ENCODE data around the gene AMACR. TPM values are rescaled to one million over a fixed set of nuclear protein-coding genes. Genes with fewer than 3 reads are reported as not detected.
"Not testable (repeated sequence)": the region's sequence is repeated elsewhere in the genome, so short reads cannot be mapped to it uniquely, and the experiment has no call there.

Gene AMACR
- total and polyA plus RNA-seq, 10 of the 15 experiments (the other 5 are each of a cell fraction or from before 2014, with no cell fraction given): 2.6 to 20.4 (median 10.4) TPM

GRCh38 chr5:34011536-34011935 is 3.7 kb upstream of the AMACR start:
- ChIA-PET POLR2A (no interaction called here), RAD21 (ENCODE audit: unreplicated experiment) (no interaction called here), CTCF (interaction anchor here (0.6 to 2.0 kb wide), 3 partner anchors 10 to 1001 kb away, joined by 3 to 5 read pairs (median 4); no protein-coding TSS in a partner anchor), SMC1A (ENCODE audit: uncharacterized antibody, unreplicated experiment) (interaction anchor here (0.8 kb wide), 1 partner anchor 9 kb away, joined by 3 read pairs; no protein-coding TSS in a partner anchor)
- Histone ChIP-seq H3K4me3 (no peak overlapping the region), H3K4me2 (ENCODE audit: control insufficient read depth, insufficient read depth) (no peak overlapping the region), H3K36me3 (ENCODE audit: control insufficient read depth in 2 of 2, insufficient read depth in 2 of 2, low read length in 1 of 2) (no peaks in the 10 kb centered on the region), H3K27ac (ENCODE audit: control insufficient read depth, insufficient read depth) (no peak overlapping the region), H3K9me3 (replicated peaks; ENCODE audit: control insufficient read depth, insufficient read depth, low read length) (no peaks in the 10 kb centered on the region), H3K79me2 (ENCODE audit: control insufficient read depth, insufficient read depth, low read length) (peaks cover 2% of the 10 kb centered on the region), H3K9ac (ENCODE audit: control insufficient read depth, insufficient read depth, low read length) (no peak overlapping the region), H3K4me1 (ENCODE audit: control insufficient read depth, insufficient read depth, low read length) (peaks cover 4% of the 10 kb centered on the region; the same call in 1 of the 2 replicates), H3K27me3 (replicated peaks in 1 of 2; ENCODE audit: control insufficient read depth in 2 of 2, insufficient read depth in 2 of 2, low read length in 1 of 2) (no peaks in the 10 kb centered on the region), H4K20me1 (ENCODE audit: control insufficient read depth, insufficient read depth) (no peaks in the 10 kb centered on the region), H2AFZ (ENCODE audit: control insufficient read depth, low read depth, low read length) (no peak overlapping the region)
- intact Hi-C loops (cut with micrococcal nuclease; ENCODE audit: unreplicated experiment): no loop called here
- TF ChIP-seq SRF (IDR thresholded peaks at IDR 0.05; ENCODE audit: low read depth in 2 of 2, low read length in 2 of 2): no peak
- no peak for TF ChIP-seq ZNF622 (IDR thresholded peaks at IDR 0.05)
- no peak for TF ChIP-seq RFX5 (IDR thresholded peaks at IDR 0.05; ENCODE audit: low read depth, low read length)
- no peak for TF ChIP-seq ZNF207 (IDR thresholded peaks at IDR 0.05; ENCODE audit: borderline replicate concordance)
- no peak for TF ChIP-seq MYC (IDR thresholded peaks at IDR 0.05; ENCODE audit: insufficient read depth, insufficient read length, insufficient replicate concordance, low read length, severe bottlenecking)
- TF ChIP-seq ZZZ3 (IDR thresholded peaks at IDR 0.05; ENCODE audit: control insufficient read depth, insufficient read length, low read depth): no peak
- TF ChIP-seq IKZF1 (conservative IDR thresholded peaks at IDR 0.05): no peak
- no peak for TF ChIP-seq MYB (IDR thresholded peaks at IDR 0.05; ENCODE audit: borderline replicate concordance, low read depth, low read length)
- TF ChIP-seq SMAD5 (IDR thresholded peaks at IDR 0.05; ENCODE audit: low read depth): no peak
- TF ChIP-seq NR2C2 (IDR thresholded peaks at IDR 0.05; ENCODE audit: borderline replicate concordance, control insufficient read depth, insufficient read length, low read depth): no peak
- TF ChIP-seq USF1 (IDR thresholded peaks at IDR 0.05; ENCODE audit: borderline replicate concordance, extremely low read length, insufficient read depth, low read depth, low read length): no peak
- no TSS peak for BruUV-seq (replicated peaks)
- 72% methylated on average over 4 of the region's 4 CpGs for WGBS (ENCODE audit: insufficient coverage, insufficient replicate concordance, low lambda C conversion rate, missing lambda C conversion rate)
- ATAC-seq (no peak), DNase-seq (ENCODE audit: low read depth, low spot score) (no peak), FAIRE-seq (no peak)
- in situ Hi-C loops (cut with MboI): loop anchor here (25.0 kb wide), 1 partner anchor 901 kb away; the partner anchor contains the start of genes BRIX1 and RAD1

GRCh38 chr5:34010146-34010545 is 2.3 kb upstream of the AMACR start:
- H3K9me3 ChIP-seq (replicated peaks; ENCODE audit: control insufficient read depth, insufficient read depth, low read length); H3K79me2 ChIP-seq (ENCODE audit: control insufficient read depth, insufficient read depth, low read length); H3K4me2 ChIP-seq (ENCODE audit: control insufficient read depth, insufficient read depth); RAD21 ChIA-PET (ENCODE audit: unreplicated experiment); H3K27ac ChIP-seq (ENCODE audit: control insufficient read depth, insufficient read depth); H4K20me1 ChIP-seq (ENCODE audit: control insufficient read depth, insufficient read depth); POLR2A ChIA-PET; H3K27me3 ChIP-seq (replicated peaks in 1 of 2; ENCODE audit: control insufficient read depth in 2 of 2, insufficient read depth in 2 of 2, low read length in 1 of 2); H3K4me3 ChIP-seq; H2AFZ ChIP-seq (ENCODE audit: control insufficient read depth, low read depth, low read length); H3K4me1 ChIP-seq (ENCODE audit: control insufficient read depth, insufficient read depth, low read length); BruUV-seq (replicated peaks); ATAC-seq; H3K36me3 ChIP-seq (ENCODE audit: control insufficient read depth in 2 of 2, insufficient read depth in 2 of 2, low read length in 1 of 2); intact Hi-C loops (cut with micrococcal nuclease; ENCODE audit: unreplicated experiment); SMC1A ChIA-PET (ENCODE audit: uncharacterized antibody, unreplicated experiment); FAIRE-seq; DNase-seq (ENCODE audit: low read depth, low spot score); H3K9ac ChIP-seq (ENCODE audit: control insufficient read depth, insufficient read depth, low read length): not testable (repeated sequence)
- CTCF ChIA-PET: interaction anchor here (1.5 kb wide), 1 partner anchor 13 kb away, joined by 4 read pairs; no protein-coding TSS in a partner anchor
- in situ Hi-C loops (cut with MboI): loop anchor here (25.0 kb wide), 1 partner anchor 902 kb away; the partner anchor contains the start of genes BRIX1 and RAD1
- no CpG with 5 or more reads among the region's 2 CpGs for WGBS (ENCODE audit: insufficient coverage, insufficient replicate concordance, low lambda C conversion rate, missing lambda C conversion rate)

Data from GM12878 (cell line).